Heart left ventricle (tissue), 16 donors: ENCODE data around the gene AASDHPPT. TPM values are rescaled to one million over a fixed set of nuclear protein-coding genes. Genes with fewer than 3 reads are reported as not detected.

Experiments used
- ATAC-seq, 4 donors: fragments of 200-7000 bp; cut with Tn5 transposase; one replicate each; pipeline ENCODE4 v1.9.1; 2020 to 2022; ENCODE audit warnings: moderate library complexity in 4 of 4, mild to moderate bottlenecking in 3 of 4, moderate number of reproducible peaks in 1 of 4
- DNase-seq, 5 donors: peaks; one replicate each; pipeline ENCODE4 v3.0.0-alpha.2; 2020
- H3K27ac ChIP-seq, 12 donors: fragments of 200-600 bp; sonication (generic) in 4 of 12; one replicate each; pipeline versions ENCODE4 v1.5.0 to v1.8.0; 2016 to 2022; ENCODE audit warnings: mild to moderate bottlenecking in 2 of 12
- H3K27me3 ChIP-seq, 9 donors: fragments of 200-600 bp; sonication (generic) in 2 of 9; one replicate each; pipeline versions ENCODE4 v1.5.1 to v1.8.0; 2016 to 2022; ENCODE audit warnings: mild to moderate bottlenecking in 3 of 9
- H3K36me3 ChIP-seq, 9 donors: fragments of 200-600 bp; sonication (generic) in 2 of 9; one replicate each; pipeline versions ENCODE4 v1.5.0 to v1.8.0; 2018 to 2022; ENCODE audit warnings: mild to moderate bottlenecking in 2 of 9
- H3K4me1 ChIP-seq, 12 donors: fragments of 200-600 bp; sonication (generic) in 4 of 12; one replicate each; pipeline versions ENCODE4 v1.5.0 to v1.8.0; 2016 to 2022; ENCODE audit warnings: mild to moderate bottlenecking in 3 of 12
- H3K4me3 ChIP-seq, 12 donors: fragments of 200-600 bp; sonication (generic) in 4 of 12; one replicate each; pipeline versions ENCODE4 v1.5.0 to v1.8.0; 2017 to 2022; ENCODE audit warnings: mild to moderate bottlenecking in 9 of 12, moderate library complexity in 4 of 12
- H3K9me3 ChIP-seq, 12 donors: fragments of 200-600 bp; sonication (generic) in 4 of 12; one replicate each; pipeline versions ENCODE4 v1.5.0 to v1.8.0; 2016 to 2022; ENCODE audit warnings: mild to moderate bottlenecking in 1 of 12
- CTCF ChIP-seq, 12 donors: fragments of 200-600 bp; sonication (generic) in 4 of 12; IDR thresholded peaks; one replicate each; pipeline versions ENCODE4 v1.5.0 to v1.8.0; 2018 to 2022; ENCODE audit warnings: antibody characterized with exemption in 12 of 12, mild to moderate bottlenecking in 5 of 12
- POLR2A ChIP-seq, 2 donors: fragments of 450-650 bp; IDR thresholded peaks; one replicate each; pipeline ENCODE4 v1.6.1; 2017; ENCODE audit warnings: antibody characterized with exemption in 2 of 2, mild to moderate bottlenecking in 2 of 2, moderate library complexity in 2 of 2
- WGBS, 4 donors: extraction: QIAGEN DNeasy Blood & Tissue Kit in 2 of 4; methylation state at CpG; one replicate each; pipeline versions ENCODE4 v1.1.5 to v1.1.7; 2013 to 2018; 5-methylcytosine and 5-hydroxymethylcytosine counted together
- intact Hi-C, 10 donors: fragments of 100-400 bp; cut with DNase I; formaldehyde crosslinking; loops; one replicate each; pipeline versions ENCODE4 v1.11.1 to v1.14.2; 2022
- polyA plus RNA-seq, 2 donors: library from polyadenylated mRNA; stranded (reverse); fragments of 200-250 nt; gene quantifications; one replicate each; pipeline ENCODE4 v1.2.3, GENCODE V29; 2013
- total RNA-seq, 9 donors: library from RNA; depleted of rRNA in 2 of 9; stranded (reverse); fragments of >200 nt in 2 of 9; fragmentation: NEBNext Ultra II Directional in 3 of 9; extraction: Animal tissue kit (Norgen Biotek cat#: 25700) in 3 of 9; gene quantifications; one replicate each; pipeline versions ENCODE4 v1.1.0 to v1.2.4, GENCODE V29; 2016 to 2023
- donor health status: ischemic (EF 13 %, LVEDD 7.1; RV severe dilation, severe dysfunction).
- donor health status: healthy with polysubstance abuse.
- donor health status: DM: no; HTN: yes; CAD: no.
- donor health status: DM: no; HTN: no; CAD: no.
- donor health status: ischemic (EF 25% LVEDD 6.9; RV normal size, moderate dysfunction).
- donor health status: ischemic (EF 25% LVEDD 5.7; RV mildly dilated, moderate dysfunction).
- donor health status: healthy.
- donor health status: DM: yes; HTN: yes; CAD: no.
- donor health status: ischemic (EF 35%, LVEDD 5.7; RV mildly dilated, moderate dysfunction).
- donor health status: nonischemic (EF 11% LVEDD 7.7; RV severe dilation, severe dysfunction).
- donor health status: DM: yes; HTN: yes; CAD: no.
- donor health status: PGD.
- donor health status: ischemic (EF 29% LVEDD 5.4; RV normal size, mild dysfunction).
- donor health status: nonischemic (EF 23%, LVEDD 6.1; RV moderate dilation, normal function).

The AASDHPPT gene
- total and polyA plus RNA-seq, 11 donors: 14.6 to 42.8 (median 36.4) TPM

DNA sequence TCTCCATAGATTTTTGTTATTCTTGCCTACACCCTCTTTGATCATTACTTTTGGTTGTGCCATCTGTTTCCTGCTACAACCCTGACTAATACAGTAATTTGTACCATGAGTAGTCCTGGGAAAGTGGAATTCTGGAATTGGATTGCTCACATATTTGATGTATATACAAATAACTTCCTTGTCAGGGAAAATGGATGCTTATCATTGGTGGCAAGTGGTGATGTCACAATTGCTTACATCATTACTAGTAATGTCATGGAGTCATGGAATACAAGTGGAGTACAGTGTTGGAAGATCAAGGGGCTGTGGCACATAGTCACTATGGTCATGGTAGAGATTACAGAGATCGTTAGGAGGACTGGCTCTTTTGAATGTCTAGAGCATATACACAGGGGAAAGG is 24.4 kb downstream of the AASDHPPT start:
- WGBS, 4 donors: 81 to 95% (median 86%) methylated on average over 1 of the region's 1 CpG
- intact Hi-C loops: no loop called here
- H3K36me3 ChIP-seq: peaks cover 0 to 31% (median 16%) of the 10 kb centered on the region in 9 donors
- H3K9me3 ChIP-seq: no peaks in the 10 kb centered on the region
- DNase-seq (no peak), ATAC-seq (no peak)
- no peak overlapping the region for H3K4me3 ChIP-seq
- H3K27me3 ChIP-seq: no peaks in the 10 kb centered on the region
- TF ChIP-seq CTCF (IDR thresholded peaks at IDR 0.05): no peak
- no peak for TF ChIP-seq POLR2A (IDR thresholded peaks at IDR 0.05)
- H3K4me1 ChIP-seq: no peaks in the 10 kb centered on the region
- H3K27ac ChIP-seq: no peak overlapping the region

DNA sequence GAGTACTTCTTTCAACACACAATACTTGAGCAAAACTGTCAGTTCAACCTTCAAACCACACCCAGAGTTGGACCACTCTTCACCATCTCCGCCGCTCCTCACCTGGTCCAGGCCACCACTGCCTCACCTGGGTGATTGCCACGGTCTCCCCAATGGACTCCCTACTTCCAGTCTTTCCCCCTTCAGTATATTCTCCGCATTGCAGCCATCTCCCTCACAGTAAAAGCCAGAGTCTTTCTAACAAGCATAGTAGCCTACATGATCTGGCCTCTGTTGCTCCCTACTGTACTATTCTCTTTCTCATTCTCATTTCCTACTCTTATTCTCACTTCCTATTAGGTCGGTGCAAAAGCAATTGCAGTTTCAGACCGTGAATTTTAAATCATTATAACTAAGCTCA is 28.5 kb downstream of the AASDHPPT start:
- 87 to 92% (median 89%) methylated on average over 6 of the region's 6 CpGs for WGBS, 4 donors
- no peak for ATAC-seq
- intact Hi-C loops: no loop called here
- Histone ChIP-seq H3K27me3 (no peaks in the 10 kb centered on the region), H3K9me3 (no peaks in the 10 kb centered on the region), H3K4me3 (no peak overlapping the region), H3K27ac (no peak overlapping the region), H3K4me1 (no peaks in the 10 kb centered on the region), H3K36me3 (no peaks in the 10 kb centered on the region)
- TF ChIP-seq POLR2A (IDR thresholded peaks at IDR 0.05) (no peak), CTCF (IDR thresholded peaks at IDR 0.05) (no peak)
- no peak for DNase-seq

DNA sequence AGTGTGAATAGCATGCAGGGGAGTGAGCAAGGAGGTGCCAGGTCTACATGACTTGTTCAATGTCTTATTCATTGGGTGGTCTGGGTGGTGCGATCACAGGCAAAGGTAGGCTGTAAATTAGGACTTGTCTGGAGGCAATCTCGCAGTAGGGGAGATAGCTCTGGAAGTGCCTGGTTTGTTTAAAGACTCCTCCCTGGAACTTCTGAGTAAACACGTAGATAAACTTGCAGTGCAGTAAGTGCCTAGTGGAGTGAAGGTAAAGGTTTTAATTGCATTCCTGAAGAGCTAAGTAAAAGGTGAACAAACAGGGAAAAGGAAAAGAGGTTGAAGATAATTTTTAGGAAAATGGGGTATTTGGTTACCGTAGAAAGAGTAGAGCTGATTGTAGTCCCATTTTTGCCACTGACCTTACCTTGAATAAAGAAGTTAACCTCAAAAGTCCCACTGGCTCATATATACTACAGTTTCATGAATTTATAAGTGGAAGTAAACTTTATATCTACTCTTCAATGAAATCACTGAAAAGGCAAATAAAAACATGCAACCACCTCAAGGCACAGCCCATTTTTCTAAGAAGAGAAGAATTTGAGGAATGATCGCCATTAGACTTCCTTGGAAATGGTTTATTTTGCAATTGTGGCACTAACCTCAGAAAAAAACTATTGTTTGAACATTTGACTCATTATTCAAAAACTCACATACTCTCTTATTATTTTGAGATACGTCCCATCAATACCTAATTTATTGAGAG is 44.3 kb downstream of the AASDHPPT start:
- intact Hi-C loops: no loop called here
- WGBS, 4 donors: 58 to 67% (median 62%) methylated on average over 6 of the region's 6 CpGs

DNA sequence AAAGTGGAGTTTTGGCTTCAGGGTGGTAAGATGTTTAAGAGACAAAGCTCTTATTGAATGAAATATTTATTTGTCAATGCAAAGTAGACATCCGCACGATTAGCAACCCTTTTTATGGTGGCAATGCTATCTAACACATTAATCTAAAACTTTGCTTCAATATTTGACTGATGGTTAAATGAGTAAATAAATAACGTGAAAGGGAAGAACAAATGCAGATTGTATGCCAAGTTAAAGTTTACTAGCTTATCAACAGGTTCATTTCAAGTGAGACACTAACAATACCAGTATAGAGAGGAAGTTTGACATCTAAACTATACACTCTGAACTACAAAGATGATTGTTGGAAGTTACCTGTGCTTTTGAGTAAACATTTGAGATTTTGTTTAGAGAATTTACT is 50.1 kb downstream of the AASDHPPT start:
- intact Hi-C loops: no loop called here
- TF ChIP-seq CTCF (IDR thresholded peaks at IDR 0.05): no peak
- TF ChIP-seq POLR2A (IDR thresholded peaks at IDR 0.05): no peak
- ATAC-seq: no peak

More for the DNA sequence above, 44.3 kb downstream of the AASDHPPT start:
- ATAC-seq (no peak), DNase-seq (no peak)
- Histone ChIP-seq H3K27ac (no peak overlapping the region), H3K27me3 (no peaks in the 10 kb centered on the region), H3K36me3 (no peaks in the 10 kb centered on the region), H3K9me3 (no peaks in the 10 kb centered on the region), H3K4me3 (no peak overlapping the region), H3K4me1 (no peaks in the 10 kb centered on the region)
- TF ChIP-seq CTCF (IDR thresholded peaks at IDR 0.05): no peak
- TF ChIP-seq POLR2A (IDR thresholded peaks at IDR 0.05): no peak

More for the DNA sequence above, 50.1 kb downstream of the AASDHPPT start:
- H3K36me3 ChIP-seq: no peaks in the 10 kb centered on the region
- DNase-seq: no peak
- 73 to 79% (median 73%) methylated on average over 3 of the region's 3 CpGs for WGBS, 4 donors
- no peaks in the 10 kb centered on the region for H3K4me1 ChIP-seq
- no peak overlapping the region for H3K27ac ChIP-seq
- H3K27me3 ChIP-seq: no peaks in the 10 kb centered on the region
- H3K9me3 ChIP-seq: no peaks in the 10 kb centered on the region
- no peak overlapping the region for H3K4me3 ChIP-seq
